HepG2 (cell line): ENCODE measurements around the gene VWA5B1. TPM values are rescaled to one million over a fixed set of nuclear protein-coding genes. Genes with fewer than 3 reads are reported as not detected.

Source experiments
- ATAC-seq: fragments of 200-7000 bp; cut with Tn5 transposase; 3 replicates; pipeline ENCODE4 v1.9.1; 2020; ENCODE audit warnings: mild to moderate bottlenecking, moderate library complexity
- BruUV-seq: library from RNA; stranded (reverse); fragments of 400-500 nt; replicated peaks from 2 replicates; lab custom pipeline; 2021; lab: Mats Ljungman, UMichigan
- CTCF ChIA-PET: fragments of 300-600 bp; formaldehyde crosslinking; extraction: SDS; loops from one replicate; lab custom pipeline; 2021; ENCODE audit warnings: low total read pairs, inconsistent platforms, low intra/inter-chr PET ratio; lab: Yijun Ruan, JAX
- POLR2A ChIA-PET: fragments of 350-600 bp; sonication (Branson Sonifier 250); formaldehyde crosslinking; loops from one replicate; lab custom pipeline; 2020; ENCODE audit warnings: antibody characterized with exemption, inconsistent platforms; lab: Yijun Ruan, JAX
- DNase-seq: peaks from one replicate; pipeline ENCODE4 v3.0.0-alpha.2; 2015; ENCODE audit warnings: low spot score
- FAIRE-seq: peaks from 3 replicates; lab custom pipeline; 2011; peaks lifted over from hg19 to GRCh38; lab: Jason Lieb, UNC
- H2AFZ ChIP-seq: one replicate; pipeline ENCODE4 v1.6.1; 2011; ENCODE audit warnings: low read length, inconsistent platforms
- H3K27ac ChIP-seq: fragments of 300-600 bp; 3 replicates; pipeline ENCODE4 v1.8.0; 2011; ENCODE audit warnings: mixed run types, mild to moderate bottlenecking, mixed read lengths, low read length, inconsistent platforms; ENCODE audit not compliant: insufficient read depth; ENCODE audit errors: extremely low read length
- H3K27me3 ChIP-seq, 2 experiments: fragments of 200-600 bp in 1 of 2; 2 replicates in 1 of 2; 3 replicates in 1 of 2; pipeline versions ENCODE4 v1.6.0 to v1.8.0; 2011; ENCODE audit warnings: low read length in 2 of 2, mild to moderate bottlenecking in 2 of 2, moderate library complexity in 2 of 2, inconsistent platforms in 1 of 2; ENCODE audit not compliant: insufficient read depth in 2 of 2, control insufficient read depth in 1 of 2
- H3K36me3 ChIP-seq, 2 experiments: fragments of 200-600 bp in 1 of 2; replicated peaks in 1 of 2; 2 replicates in 1 of 2; 3 replicates in 1 of 2; pipeline versions ENCODE4 v1.5.1 to v1.8.0; 2011; ENCODE audit warnings: low read length in 2 of 2, inconsistent platforms in 1 of 2; ENCODE audit not compliant: insufficient read depth in 2 of 2, control insufficient read depth in 1 of 2
- H3K4me1 ChIP-seq: 2 replicates; pipeline ENCODE4 v1.5.1; 2012; ENCODE audit warnings: low read length, inconsistent platforms; ENCODE audit not compliant: insufficient read depth
- H3K4me2 ChIP-seq: 2 replicates; pipeline ENCODE4 v1.6.0; 2011; ENCODE audit warnings: low read depth, low read length, inconsistent platforms
- H3K4me3 ChIP-seq, 3 experiments: fragments of 200-600 bp in 1 of 3; sonication (generic), shearing (Covaris generic) in 1 of 3; replicated peaks in 1 of 3; 2 replicates each; pipeline ENCODE4 v1.5.1; 2011 to 2016; ENCODE audit warnings: low read length in 3 of 3, inconsistent platforms in 2 of 3, low read depth in 2 of 3, mild to moderate bottlenecking in 2 of 3, control low read depth in 1 of 3, mixed read lengths in 1 of 3; ENCODE audit not compliant: insufficient read depth in 1 of 3
- H3K79me2 ChIP-seq: one replicate; pipeline ENCODE4 v1.6.1; 2011; ENCODE audit warnings: low read length, inconsistent platforms; ENCODE audit not compliant: insufficient read depth
- H3K9ac ChIP-seq: 2 replicates; pipeline ENCODE4 v1.6.0; 2011; ENCODE audit warnings: mild to moderate bottlenecking, low read depth, low read length, inconsistent platforms; ENCODE audit not compliant: insufficient read depth
- H3K9me3 ChIP-seq: 2 replicates; pipeline ENCODE4 v1.5.1; 2012; ENCODE audit warnings: mild to moderate bottlenecking, low read length
- H4K20me1 ChIP-seq: 2 replicates; pipeline ENCODE4 v1.6.0; 2011; ENCODE audit warnings: inconsistent platforms, mild to moderate bottlenecking, low read length, moderate library complexity; ENCODE audit not compliant: insufficient read depth
- BCL6 ChIP-seq: IDR thresholded peaks from 2 replicates; pipeline ENCODE4 v1.6.1; 2016; ENCODE audit warnings: missing genetic modification reagents, missing compliant biosample characterization
- BRD4 ChIP-seq: sonication (generic); formaldehyde crosslinking; IDR thresholded peaks from 2 replicates; pipeline ENCODE4 v1.4.0; 2020; ENCODE audit warnings: missing genetic modification reagents
- CCDC6 ChIP-seq: sonication (generic); formaldehyde crosslinking; IDR thresholded peaks from 2 replicates; pipeline ENCODE4 v1.8.1; 2022; ENCODE audit warnings: mild to moderate bottlenecking, missing genetic modification reagents, moderate library complexity
- DR1 ChIP-seq: sonication (generic); formaldehyde crosslinking; IDR thresholded peaks from 2 replicates; pipeline ENCODE4 v1.8.0; 2021; ENCODE audit warnings: mild to moderate bottlenecking, missing genetic modification reagents, inconsistent platforms
- RBM39 ChIP-seq: fragments of 200-400 bp; formaldehyde crosslinking; IDR thresholded peaks from one replicate; pipeline ENCODE4 v1.6.1; 2018; ENCODE audit warnings: antibody characterized with exemption, mild to moderate bottlenecking, low read depth, low read length; ENCODE audit not compliant: poor library complexity, severe bottlenecking
- WIZ ChIP-seq: sonication (generic); formaldehyde crosslinking; IDR thresholded peaks from 2 replicates; pipeline ENCODE4 v1.5.1; 2020; ENCODE audit warnings: mild to moderate bottlenecking, missing genetic modification reagents
- ZBTB26 ChIP-seq: IDR thresholded peaks from 2 replicates; pipeline ENCODE4 v1.6.1; 2016; ENCODE audit warnings: missing compliant biosample characterization, missing genetic modification reagents, borderline replicate concordance
- ZNF280B ChIP-seq: sonication (generic); formaldehyde crosslinking; IDR thresholded peaks from 2 replicates; pipeline ENCODE4 v1.5.0; 2020; ENCODE audit warnings: missing genetic modification reagents, mild to moderate bottlenecking, borderline replicate concordance
- ZNF337 ChIP-seq: sonication (generic); formaldehyde crosslinking; IDR thresholded peaks from 2 replicates; pipeline ENCODE4 v1.5.1; 2020; ENCODE audit warnings: missing genetic modification reagents, low read depth, mild to moderate bottlenecking, borderline replicate concordance
- ZNF414 ChIP-seq: sonication (generic); formaldehyde crosslinking; IDR thresholded peaks from 2 replicates; pipeline ENCODE4 v1.5.0; 2020; ENCODE audit warnings: missing genetic modification reagents
- ZNF513 ChIP-seq: sonication (generic); formaldehyde crosslinking; conservative IDR thresholded peaks from 2 replicates; pipeline ENCODE4 v1.5.0; 2020; ENCODE audit warnings: missing genetic modification reagents
- ZNF678 ChIP-seq: sonication (generic); formaldehyde crosslinking; IDR thresholded peaks from 2 replicates; pipeline ENCODE4 v1.4.0; 2020; ENCODE audit warnings: mild to moderate bottlenecking, missing genetic modification reagents
- ZNF773 ChIP-seq: sonication (generic); formaldehyde crosslinking; IDR thresholded peaks from 2 replicates; pipeline ENCODE4 v1.4.0; 2020; ENCODE audit warnings: missing genetic modification reagents, borderline replicate concordance
- WGBS: methylation state at CpG from one replicate; pipeline ENCODE4 v1.1.6; 2017; ENCODE audit warnings: low lambda C conversion rate; 5-methylcytosine and 5-hydroxymethylcytosine counted together
- in situ Hi-C: cut with HindIII; loops from 2 replicates; pipeline ENCODE4 v1.10.0; 2017; ENCODE audit warnings: low pct_unique_long_range_greater_than_20kb; ENCODE audit not compliant: extremely low pct_ligation_motif_present
- intact Hi-C: fragments of 100-400 bp; cut with micrococcal nuclease; formaldehyde crosslinking; loops from one replicate; pipeline ENCODE4 v1.10.0; 2022; ENCODE audit not compliant: unreplicated experiment
- polyA plus RNA-seq, 8 experiments: library from polyadenylated mRNA; depleted of rRNA in 3 of 8; stranded (reverse) in 7 of 8; unstranded in 1 of 8; fragments of >200 nt; fragmentation: Illumina TruSeq in 4 of 8; extraction: Trizol in 4 of 8; gene quantifications; 2 replicates each; pipeline versions ENCODE4 v1.2.1 to v1.2.3, GENCODE V29; 2011 to 2016; ENCODE audit warnings: low read depth in 4 of 8, missing spikeins in 1 of 8, mixed read lengths in 1 of 8; ENCODE audit not compliant: insufficient read depth in 1 of 8
- total RNA-seq, 5 experiments: library from RNA; depleted of rRNA; stranded (reverse); fragments of >200 nt; fragmentation: Illumina TruSeq; extraction: Trizol; gene quantifications; 2 replicates each; pipeline ENCODE4 v1.2.3, GENCODE V29; 2016; ENCODE audit warnings: low read depth in 1 of 5

Gene VWA5B1
- total and polyA plus RNA-seq, 2 of the 13 experiments (the other 11 are each of a cell fraction or from before 2014, with no cell fraction given): not detected

- H4K20me1 ChIP-seq: no peaks in the 10 kb centered on the region
- H3K36me3 ChIP-seq: no peaks in the 10 kb centered on the region
- no peak overlapping the region for H3K9ac ChIP-seq
- no peak overlapping the region for H3K4me2 ChIP-seq
- intact Hi-C loops (no loop called here), in situ Hi-C loops (no loop called here)
- WGBS: 4% methylated on average over 4 of the region's 4 CpGs
- TF ChIP-seq DR1 (no peak), BCL6 (CRISPR knock-in tag) (no peak), ZNF773 (CRISPR knock-in tag) (no peak), ZNF337 (no peak), ZNF513 (CRISPR knock-in tag) (no peak), WIZ (CRISPR knock-in tag) (no peak), ZNF280B (CRISPR knock-in tag) (no peak), RBM39 (no peak), BRD4 (CRISPR knock-in tag) (no peak), ZNF414 (CRISPR knock-in tag) (no peak), ZNF678 (CRISPR knock-in tag) (no peak), ZBTB26 (CRISPR knock-in tag) (no peak), CCDC6 (CRISPR knock-in tag) (no peak)
- H3K27ac ChIP-seq: no peak overlapping the region
- no peaks in the 10 kb centered on the region for H3K9me3 ChIP-seq
- no peak for ATAC-seq
- ChIA-PET CTCF (no interaction called here), POLR2A (no interaction called here)
- H2AFZ ChIP-seq: no peak overlapping the region
- no peaks in the 10 kb centered on the region for H3K4me1 ChIP-seq
- no peak overlapping the region for H3K4me3 ChIP-seq
- no TSS peak for BruUV-seq
- H3K79me2 ChIP-seq: no peaks in the 10 kb centered on the region
- H3K27me3 ChIP-seq: no peaks in the 10 kb centered on the region; a peak in 2 of 5 replicates
- FAIRE-seq: no peak
- DNase-seq: no peak
Measured at GRCh38 chr1:20398744-20399143, 108.1 kb downstream of the VWA5B1 start.
